ENCODE measurements around the gene TSFM.

TSFM gene

GRCh38 chr12:57782608-57783465, at the start of gene TSFM:
Gene TSFM, plus strand, starts transcription at chr12:57782787. Its CDS starts 15 bp downstream, at chr12:57782802.
- peak; percentile 76 for DNase-seq (ENCODE audit: low spot score)

DNA sequence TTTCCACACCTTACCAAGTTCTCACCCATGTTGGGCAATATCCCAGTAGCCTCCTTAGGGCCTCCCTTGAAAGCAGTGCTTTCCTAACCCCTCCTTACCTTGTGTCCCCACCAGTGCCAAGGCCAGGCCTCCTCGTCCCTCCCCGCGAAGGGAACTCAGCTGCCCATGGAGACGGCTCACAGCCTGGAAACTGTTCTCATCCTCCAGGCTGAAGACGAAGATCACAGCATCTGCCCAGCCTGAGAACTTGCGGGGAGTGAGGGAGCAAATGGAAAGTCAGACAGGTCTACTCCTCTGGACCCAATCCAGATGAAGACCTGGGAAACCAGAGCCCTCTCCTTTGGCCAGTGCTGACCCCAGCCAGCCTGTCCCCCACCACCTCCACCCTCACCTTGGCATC, 48.7 kb upstream of the TSFM start:
- DNase-seq (ENCODE audit: low spot score): no peak

GRCh38 chr12:57734591-57734990, 48.0 kb upstream of the TSFM start:
- DNase-seq (ENCODE audit: low spot score): no peak

DNA sequence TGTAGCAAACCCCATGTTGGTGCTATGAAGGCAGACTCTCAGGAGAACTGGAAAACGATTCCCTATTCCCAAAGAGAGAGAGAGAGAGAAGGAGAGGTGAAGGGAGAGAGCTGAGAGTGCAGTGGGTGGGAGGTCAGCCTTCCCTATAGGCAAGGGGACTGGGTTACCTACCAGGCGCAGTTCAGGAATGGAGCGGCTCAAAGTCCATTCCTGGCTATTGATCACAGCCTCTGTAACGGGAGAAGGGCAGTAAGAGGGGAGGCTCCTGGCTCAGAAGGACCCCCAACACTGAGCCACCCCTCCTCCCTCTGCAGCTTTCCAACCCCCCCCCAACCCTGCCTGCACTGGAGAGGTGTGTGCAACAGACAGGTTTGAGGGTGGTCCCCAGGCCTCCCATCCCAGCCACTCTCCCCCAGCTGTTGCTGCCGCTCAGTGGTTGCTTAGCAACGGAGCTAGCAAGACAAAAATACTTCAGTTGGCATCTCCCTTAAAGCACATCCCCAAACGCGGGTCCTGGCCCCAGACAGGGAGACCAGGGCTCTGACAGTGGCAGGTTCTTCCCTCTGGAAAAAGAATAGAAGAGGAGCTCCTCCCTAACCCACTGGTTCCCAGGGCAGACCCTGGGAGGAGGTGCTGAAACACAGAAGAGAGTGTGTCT, 47.3 kb upstream of the TSFM start:
- peak; percentile 87 for DNase-seq (ENCODE audit: low spot score)

GRCh38 chr12:57735952-57736740, 46.4 kb upstream of the TSFM start:
- DNase-seq (ENCODE audit: low spot score): peak; percentile 86

DNA sequence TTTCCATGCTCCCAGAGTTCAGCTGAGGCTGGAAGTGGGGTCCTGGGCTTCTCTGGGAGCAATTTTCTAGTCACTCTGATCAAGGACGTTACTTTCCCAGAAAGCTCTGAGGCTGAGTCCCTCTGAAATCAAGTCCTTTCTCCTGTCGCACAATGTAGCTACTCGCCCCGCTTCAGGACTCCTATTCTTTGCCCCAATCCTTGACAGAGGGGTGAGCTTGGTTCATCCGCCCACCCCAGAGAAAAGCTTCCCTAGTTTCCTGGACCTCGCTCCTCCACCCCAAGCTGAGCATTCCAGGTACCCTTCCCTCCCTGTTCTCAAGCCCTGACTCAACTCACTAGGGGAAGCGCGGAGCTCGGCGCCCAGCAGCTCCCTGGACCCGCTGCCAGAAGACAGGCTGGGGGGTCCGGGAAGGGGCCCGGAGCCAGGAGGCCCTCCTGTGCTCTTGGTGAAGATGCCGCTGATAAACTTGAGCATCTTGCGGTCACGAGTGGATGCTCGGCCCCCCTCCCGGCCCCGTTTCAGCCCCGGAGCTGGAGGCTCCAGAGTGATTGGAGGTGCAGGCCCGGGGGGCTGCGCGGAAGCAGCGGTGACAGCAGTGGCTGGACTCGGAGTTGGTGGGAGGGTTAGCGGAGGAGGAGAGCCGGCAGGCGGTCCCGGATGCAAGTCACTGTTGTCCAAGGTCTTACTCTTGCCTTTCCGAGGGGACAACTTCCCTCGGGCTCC, 45.7 kb upstream of the TSFM start:
- no peak for DNase-seq (ENCODE audit: low spot score)

DNA sequence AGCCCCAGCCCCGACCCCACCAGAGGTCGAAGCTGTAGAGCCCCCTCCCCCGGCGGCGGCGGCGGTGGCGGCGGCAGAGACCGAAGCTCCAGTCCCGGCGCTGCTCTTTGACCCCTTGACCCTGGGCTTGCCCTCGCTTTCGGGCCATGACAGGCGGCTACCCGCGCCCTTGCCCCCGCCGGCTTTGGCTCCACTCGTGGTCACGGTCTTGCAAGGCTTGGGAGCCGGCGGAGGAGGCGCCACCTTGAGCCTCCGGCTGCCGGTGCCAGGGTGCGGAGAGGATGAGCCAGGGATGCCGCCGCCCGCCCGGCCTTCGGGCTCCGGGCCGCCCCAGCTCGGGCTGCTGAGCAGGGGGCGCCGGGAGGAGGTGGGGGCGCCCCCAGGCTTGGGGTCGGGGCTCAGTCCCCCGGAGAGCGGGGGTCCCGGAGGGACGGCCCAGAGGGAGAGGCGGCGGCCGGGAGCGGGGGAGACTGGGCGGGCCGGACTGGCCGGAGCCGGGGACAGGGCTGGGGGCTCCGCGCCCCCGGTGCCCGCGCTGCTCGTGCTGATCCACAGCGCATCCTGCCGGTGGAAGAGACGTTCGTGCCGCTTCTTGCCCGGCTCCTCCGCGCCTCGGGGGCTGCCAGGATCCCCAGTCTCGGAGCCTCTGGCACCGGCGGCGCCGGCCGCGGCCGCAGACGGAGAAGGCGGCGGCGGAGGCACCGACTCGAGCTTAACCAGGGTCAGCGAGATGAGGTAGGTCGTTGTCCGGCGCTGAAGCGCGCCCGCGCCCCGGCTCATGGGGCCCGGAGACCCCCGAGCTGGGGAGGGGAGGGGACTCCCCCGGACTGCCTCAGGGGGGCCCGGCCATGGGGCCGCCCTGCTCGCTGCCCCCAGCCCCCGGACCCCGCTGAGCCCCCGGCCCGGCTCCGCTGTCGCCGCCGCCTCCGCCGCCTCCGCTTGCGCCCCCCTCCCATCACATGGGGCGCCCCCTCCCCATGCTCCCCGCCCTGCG, 44.8 kb upstream of the TSFM start:
- DNase-seq (ENCODE audit: low spot score): no peak

- no peak for DNase-seq (ENCODE audit: low spot score)
Measured at GRCh38 chr12:57738661-57739237, 43.8 kb upstream of the TSFM start, which contains the start of gene AGAP2. Gene AGAP2, minus strand, starts transcription at chr12:57738742. Its CDS starts 496 bp downstream, at chr12:57738246.

DNA sequence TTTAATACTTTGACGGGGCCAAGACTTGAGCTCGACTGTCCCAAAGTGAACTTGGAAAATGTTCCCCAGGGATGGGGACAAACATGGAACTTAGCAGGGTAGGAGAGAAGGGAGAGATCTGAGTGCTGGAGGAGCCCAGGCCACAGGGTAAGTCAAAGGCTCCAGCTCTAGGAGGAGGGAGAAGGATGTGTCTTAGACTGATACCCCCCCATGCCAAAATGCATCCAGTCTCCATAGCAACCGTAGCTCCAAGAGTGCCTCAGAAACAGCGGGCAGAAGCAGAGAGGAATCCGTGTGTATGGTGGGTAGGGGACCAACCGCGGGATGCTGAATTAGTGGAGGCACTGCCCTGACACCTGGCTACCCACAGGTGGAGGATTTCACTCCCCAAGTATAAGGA, 43.2 kb upstream of the TSFM start:
- no peak for DNase-seq (ENCODE audit: low spot score)

DNA sequence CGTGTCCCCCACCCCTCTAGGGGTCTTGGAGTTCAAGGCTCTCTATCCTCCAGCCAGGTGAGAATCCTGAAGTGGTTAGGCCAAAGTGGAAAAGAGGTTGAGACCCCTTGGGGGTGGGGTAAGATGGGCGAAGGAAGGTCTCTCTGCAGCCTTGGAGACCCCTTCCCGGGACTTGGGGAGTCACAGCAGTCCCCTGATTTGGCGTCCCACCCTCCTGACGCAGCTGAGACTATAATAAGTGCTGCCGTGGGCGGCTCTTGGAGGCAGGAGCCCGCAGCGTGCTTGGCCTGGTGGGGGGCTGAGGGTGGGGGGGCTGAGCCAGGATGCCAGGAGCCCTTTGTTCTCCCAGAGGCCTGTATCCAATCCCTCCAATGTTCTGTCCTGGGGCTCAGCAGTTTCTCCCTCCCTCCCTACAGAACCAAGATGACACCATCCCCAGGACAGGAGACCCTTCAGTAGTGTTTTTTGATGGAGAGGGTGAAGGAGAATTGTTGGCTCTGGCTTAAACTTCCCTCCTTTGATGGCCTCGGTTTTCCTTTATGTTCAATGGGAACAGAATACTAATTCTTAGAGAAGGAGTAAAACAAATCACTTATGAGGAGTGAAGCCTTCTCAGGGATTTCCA, 42.6 kb upstream of the TSFM start:
- DNase-seq (ENCODE audit: low spot score): no peak

DNA sequence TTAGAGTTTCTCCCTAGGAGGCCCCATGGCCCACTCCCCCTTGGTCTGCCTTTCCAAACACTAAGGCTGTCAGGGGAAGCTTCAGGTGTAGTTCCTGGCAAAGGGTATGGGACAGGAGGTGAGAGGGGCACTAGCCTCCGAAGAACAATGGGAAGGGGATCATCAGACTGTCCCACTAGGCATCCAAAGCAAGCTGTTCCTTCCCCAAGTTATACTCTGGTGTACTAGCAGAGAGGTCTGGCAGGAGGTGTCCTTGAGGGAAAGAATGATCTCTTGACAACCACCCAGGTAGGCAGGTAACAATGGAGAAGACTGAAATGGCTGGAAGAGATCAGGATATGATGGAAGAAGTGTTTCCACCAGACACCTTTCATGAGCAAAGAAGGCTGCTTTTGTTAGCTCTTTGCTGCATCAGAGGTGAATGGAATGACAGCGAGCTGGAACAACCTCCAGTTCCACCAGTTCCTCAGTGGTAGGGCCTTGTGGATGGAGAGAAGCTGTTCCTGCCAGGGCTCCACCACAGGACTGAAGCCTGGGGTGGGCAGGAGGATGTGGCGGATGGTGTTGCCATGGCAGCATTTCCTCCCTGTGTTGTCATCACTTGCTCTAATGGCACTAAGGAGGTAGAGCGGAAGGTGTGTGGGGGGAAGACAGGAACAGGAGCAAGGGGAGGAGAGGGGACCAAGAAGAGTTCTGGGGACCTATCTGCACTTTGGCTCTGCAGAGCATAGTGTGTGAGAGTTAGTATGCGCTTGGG, 41.8 kb upstream of the TSFM start:
- no peak for DNase-seq (ENCODE audit: low spot score)

- DNase-seq (ENCODE audit: low spot score): no peak
Measured at GRCh38 chr12:57741413-57741789, 41.2 kb upstream of the TSFM start.

DNA sequence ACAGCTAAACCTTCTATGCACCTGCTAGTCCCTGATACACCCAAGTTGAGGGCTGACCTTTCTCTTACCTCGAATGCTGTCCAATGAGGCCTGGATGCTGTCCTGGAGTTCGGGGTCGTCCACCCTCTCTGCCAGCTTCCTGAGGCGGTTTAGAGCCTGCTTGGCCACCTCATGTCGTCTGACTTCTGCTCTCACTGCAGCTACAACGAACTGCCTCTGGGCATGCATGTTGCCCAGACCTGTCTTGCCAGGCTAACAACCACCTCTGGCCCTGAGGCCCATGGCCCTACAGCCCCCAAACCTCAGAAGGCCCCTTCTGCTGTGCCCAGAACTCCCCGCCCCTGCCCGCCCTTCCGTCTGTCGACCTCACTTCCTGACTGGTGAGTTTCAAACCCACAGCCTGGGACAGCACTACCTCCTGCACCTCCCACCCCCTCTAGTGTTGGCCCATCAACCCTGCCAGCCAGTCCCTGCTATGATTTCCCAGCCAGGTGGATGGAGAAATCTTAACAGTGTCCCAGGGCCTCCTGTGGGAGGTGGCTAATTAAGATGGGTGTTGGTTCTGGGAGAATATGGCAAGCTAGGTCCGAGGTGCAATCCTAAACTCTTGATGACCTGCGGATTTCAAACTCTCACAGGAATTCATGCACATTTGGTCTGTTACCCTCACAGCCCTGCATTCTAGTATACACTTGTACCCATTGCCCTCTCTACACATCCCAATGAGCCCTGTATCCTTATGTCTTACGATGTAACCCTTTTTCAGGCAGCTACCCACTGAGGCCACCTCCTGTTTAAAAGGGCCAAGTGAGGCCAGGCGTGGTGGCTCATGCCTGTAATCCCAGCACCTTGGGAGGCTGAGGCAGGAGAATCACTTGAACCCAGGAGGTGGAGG, 40.5 kb upstream of the TSFM start:
- DNase-seq (ENCODE audit: low spot score): no peak

GRCh38 chr12:57743769-57744168, 38.8 kb upstream of the TSFM start:
- no peak for DNase-seq (ENCODE audit: low spot score)

DNA sequence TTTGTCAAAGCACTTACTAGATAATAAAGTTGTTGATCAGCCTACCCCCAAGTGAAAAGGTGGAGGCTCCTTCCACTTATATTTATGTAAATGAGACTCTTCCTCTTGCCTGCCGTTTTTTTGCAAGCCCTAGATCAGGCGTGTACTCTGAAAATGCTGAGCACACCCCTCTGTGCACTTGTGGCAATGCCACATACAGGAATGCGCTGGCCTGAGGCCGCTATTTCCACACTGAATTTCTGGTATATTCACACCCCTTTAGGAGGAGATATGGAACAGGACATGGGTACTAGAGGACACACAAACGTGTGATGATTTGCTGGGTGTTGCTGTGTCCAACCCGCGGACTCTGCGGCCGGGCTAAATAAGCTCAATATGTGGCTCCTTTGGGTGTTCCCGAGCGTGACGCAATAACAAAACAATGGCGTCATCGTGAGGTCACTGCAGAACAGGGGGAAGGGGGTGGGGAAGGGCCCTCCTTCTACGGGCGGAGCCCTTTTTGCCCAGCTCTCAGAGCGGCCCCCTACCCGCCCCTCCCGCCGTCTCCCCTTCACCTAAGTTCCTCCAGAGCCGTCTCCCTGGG, 38.3 kb upstream of the TSFM start:
- DNase-seq (ENCODE audit: low spot score): no peak

DNA sequence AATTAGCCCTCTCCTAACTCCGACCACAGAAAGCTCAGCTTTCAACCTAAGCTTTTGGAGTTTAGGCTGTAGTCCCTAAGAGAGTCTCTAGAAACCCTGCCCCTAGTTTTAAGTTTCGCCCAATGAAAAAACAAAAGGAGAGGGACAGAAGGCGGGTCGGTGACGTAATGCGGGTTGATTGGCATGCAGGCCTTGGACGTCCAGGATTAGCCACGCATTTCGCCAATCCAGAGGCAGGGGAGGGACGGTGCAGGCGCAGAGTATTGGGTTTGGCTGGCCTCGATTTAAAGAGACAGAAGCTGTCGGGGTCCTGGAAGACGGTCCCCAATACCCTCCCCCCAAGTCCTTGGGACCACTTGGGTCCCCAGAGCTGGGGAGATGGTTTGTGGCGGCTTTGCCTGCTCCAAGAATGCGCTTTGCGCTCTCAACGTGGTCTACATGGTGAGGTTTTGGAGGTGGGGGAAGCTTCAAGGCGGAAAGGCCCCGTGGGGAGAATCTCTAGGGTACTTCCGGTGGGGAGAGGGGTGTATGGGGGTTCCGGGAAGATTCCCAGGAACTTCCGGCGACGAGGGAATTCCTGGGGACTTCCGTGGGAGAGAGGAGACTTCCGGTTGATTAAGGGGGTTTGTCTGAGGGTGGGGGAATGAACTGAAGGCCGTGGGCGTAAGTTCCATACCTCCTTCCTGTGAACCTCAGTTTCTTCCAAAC, 37.7 kb upstream of the TSFM start, which contains the start of gene TSPAN31:
TSS of gene TSPAN31 (plus strand) at position 263 of the 708 bp plus-strand sequence. CDS start at position 379, 116 bp downstream.
- peak; percentile 93 for DNase-seq (ENCODE audit: low spot score)

- DNase-seq (ENCODE audit: low spot score): no peak
Measured at GRCh38 chr12:57745485-57745881, 37.1 kb upstream of the TSFM start.
